Mesenchymal stem cell (in vitro differentiated cells and primary cell): ENCODE measurements around the gene DCPS.

Experiments
- DNase-seq: peaks from one replicate; pipeline ENCODE4 v3.0.0-alpha.2; 2013
- H2AFZ ChIP-seq: one replicate; pipeline ENCODE4 v1.6.1; 2013; ENCODE audit warnings: low read depth, mild to moderate bottlenecking, control low read depth, inconsistent platforms, low read length, moderate library complexity
- H2AK5ac ChIP-seq: 2 replicates; pipeline ENCODE4 v1.6.1; 2013; ENCODE audit warnings: low read length, moderate library complexity, mild to moderate bottlenecking, inconsistent platforms; ENCODE audit not compliant: severe bottlenecking
- H2BK120ac ChIP-seq: one replicate; pipeline ENCODE4 v1.6.1; 2013; ENCODE audit warnings: low read depth, mild to moderate bottlenecking, inconsistent platforms, low read length, moderate library complexity
- H2BK12ac ChIP-seq, 2 experiments: one replicate each; pipeline ENCODE4 v1.6.1; 2013; ENCODE audit warnings: inconsistent platforms in 2 of 2, low read length in 2 of 2, mild to moderate bottlenecking in 2 of 2, moderate library complexity in 2 of 2, control low read depth in 1 of 2
- H2BK15ac ChIP-seq: one replicate; pipeline ENCODE4 v1.6.1; 2013; ENCODE audit warnings: mild to moderate bottlenecking, low read depth, inconsistent platforms; ENCODE audit not compliant: poor library complexity, severe bottlenecking
- H2BK5ac ChIP-seq: 2 replicates; pipeline ENCODE4 v1.6.1; 2013; ENCODE audit warnings: low read depth, mild to moderate bottlenecking, low read length, control low read depth, inconsistent platforms; ENCODE audit not compliant: poor library complexity, severe bottlenecking
- H3K14ac ChIP-seq, 2 experiments: one replicate each; pipeline ENCODE4 v1.6.1; 2013; ENCODE audit warnings: inconsistent platforms in 2 of 2, low read length in 2 of 2, control low read depth in 1 of 2, mild to moderate bottlenecking in 1 of 2, moderate library complexity in 1 of 2
- H3K18ac ChIP-seq, 2 experiments: one replicate each; pipeline ENCODE4 v1.6.1; 2013; ENCODE audit warnings: inconsistent platforms in 2 of 2, low read length in 2 of 2, control low read depth in 1 of 2, low read depth in 1 of 2, mild to moderate bottlenecking in 1 of 2
- H3K23ac ChIP-seq, 2 experiments: one replicate each; pipeline ENCODE4 v1.6.1; 2013; ENCODE audit warnings: inconsistent platforms in 2 of 2, low read length in 2 of 2, mild to moderate bottlenecking in 2 of 2, moderate library complexity in 2 of 2, control low read depth in 1 of 2
- H3K27ac ChIP-seq: 2 replicates; pipeline ENCODE4 v1.5.1; 2013; ENCODE audit warnings: mild to moderate bottlenecking, moderate library complexity, low read length, control low read depth, inconsistent platforms; ENCODE audit not compliant: poor library complexity, severe bottlenecking
- H3K27me3 ChIP-seq, 2 experiments: 2 replicates each; pipeline versions ENCODE4 v1.6.1 to v1.7.0; 2013; ENCODE audit warnings: low read length in 2 of 2, mild to moderate bottlenecking in 2 of 2, moderate library complexity in 2 of 2, control low read depth in 1 of 2, inconsistent platforms in 1 of 2; ENCODE audit not compliant: control insufficient read depth in 1 of 2, insufficient read depth in 1 of 2
- H3K36me3 ChIP-seq, 2 experiments: 2 replicates each; pipeline versions ENCODE4 v1.6.1 to v1.7.0; 2013; ENCODE audit warnings: low read length in 2 of 2, control low read depth in 1 of 2, inconsistent platforms in 1 of 2, low read depth in 1 of 2, mild to moderate bottlenecking in 1 of 2; ENCODE audit not compliant: insufficient read depth in 2 of 2, control insufficient read depth in 1 of 2
- H3K4ac ChIP-seq, 2 experiments: one replicate each; pipeline ENCODE4 v1.6.1; 2013; ENCODE audit warnings: inconsistent platforms in 2 of 2, low read length in 2 of 2, mild to moderate bottlenecking in 2 of 2, moderate library complexity in 2 of 2, control low read depth in 1 of 2, low read depth in 1 of 2
- H3K4me1 ChIP-seq: 2 replicates; pipeline ENCODE4 v1.6.1; 2013; ENCODE audit warnings: low read depth, low read length, control low read depth; ENCODE audit not compliant: control insufficient read depth, insufficient read depth
- H3K4me2 ChIP-seq: 2 replicates; pipeline ENCODE4 v1.6.1; 2013; ENCODE audit warnings: low read length, mild to moderate bottlenecking, inconsistent platforms; ENCODE audit not compliant: poor library complexity, severe bottlenecking
- H3K4me3 ChIP-seq, 2 experiments: 2 replicates each; pipeline versions ENCODE4 v1.5.1 to v1.7.0; 2013; ENCODE audit warnings: low read length in 2 of 2, mild to moderate bottlenecking in 2 of 2, control low read depth in 1 of 2, low read depth in 1 of 2; ENCODE audit not compliant: insufficient read depth in 1 of 2
- H3K79me1 ChIP-seq: replicated peaks from 2 replicates; pipeline ENCODE4 v1.6.1; 2013; ENCODE audit warnings: mild to moderate bottlenecking, control low read depth, low read length, inconsistent platforms; ENCODE audit not compliant: poor library complexity, severe bottlenecking
- H3K9ac ChIP-seq: 2 replicates; pipeline ENCODE4 v1.7.0; 2013; ENCODE audit warnings: mild to moderate bottlenecking, low read length, moderate library complexity
- H3K9me3 ChIP-seq: 2 replicates; pipeline ENCODE4 v1.7.0; 2013; ENCODE audit warnings: mild to moderate bottlenecking, low read length; ENCODE audit not compliant: control insufficient read depth
- H4K8ac ChIP-seq: one replicate; pipeline ENCODE4 v1.6.1; 2013; ENCODE audit warnings: inconsistent platforms, mild to moderate bottlenecking, low read length, moderate library complexity
- H4K91ac ChIP-seq: one replicate; pipeline ENCODE4 v1.6.1; 2013; ENCODE audit warnings: mild to moderate bottlenecking, low read length, inconsistent platforms
- WGBS: methylation state at CpG from one replicate; pipeline ENCODE4 v1.1.7; 2013; ENCODE audit warnings: mixed read lengths; 5-methylcytosine and 5-hydroxymethylcytosine counted together

DCPS gene

DNA sequence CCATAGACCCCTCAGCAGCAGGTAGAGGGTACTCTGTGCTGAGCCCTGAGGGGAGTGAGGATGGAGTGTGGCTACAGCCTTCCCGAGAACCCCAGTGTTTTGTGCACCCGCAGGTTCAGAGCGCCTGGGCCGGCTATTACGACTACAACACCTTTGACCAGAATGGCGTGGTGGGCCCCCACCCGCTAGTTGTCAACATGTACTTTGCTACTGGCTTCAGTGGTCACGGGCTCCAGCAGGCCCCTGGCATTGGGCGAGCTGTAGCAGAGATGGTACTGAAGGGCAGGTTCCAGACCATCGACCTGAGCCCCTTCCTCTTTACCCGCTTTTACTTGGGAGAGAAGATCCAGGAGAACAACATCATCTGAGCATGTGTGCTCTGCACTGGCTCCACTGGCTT lies 26.5 kb upstream of the DCPS start:
- H3K36me3 ChIP-seq: peaks cover 42 to 66% of the 10 kb centered on the region in 2 experiments
- H3K4me3 ChIP-seq: no peak overlapping the region
- no peak overlapping the region for H3K4me2 ChIP-seq
- DNase-seq: no peak
- peaks cover 9% of the 10 kb centered on the region for H3K79me1 ChIP-seq
- peaks cover 4% of the 10 kb centered on the region for H3K4me1 ChIP-seq
- no peak overlapping the region for H4K91ac ChIP-seq
- no peak overlapping the region for H2BK12ac ChIP-seq
- no peaks in the 10 kb centered on the region for H3K9me3 ChIP-seq
- no peak overlapping the region for H3K23ac ChIP-seq
- H2AFZ ChIP-seq: no peak overlapping the region
- no peak overlapping the region for H4K8ac ChIP-seq
- no peak overlapping the region for H2BK15ac ChIP-seq
- no peak overlapping the region for H3K9ac ChIP-seq
- H3K27me3 ChIP-seq: no peaks in the 10 kb centered on the region
- no peak overlapping the region for H2BK5ac ChIP-seq
- no peak overlapping the region for H3K18ac ChIP-seq
- 96% methylated on average over 11 of the region's 11 CpGs for WGBS
- H3K14ac ChIP-seq: no peak overlapping the region
- H3K4ac ChIP-seq: no peak overlapping the region
- H2AK5ac ChIP-seq: no peak overlapping the region
- H3K27ac ChIP-seq: no peak overlapping the region
- no peak overlapping the region for H2BK120ac ChIP-seq

DNA sequence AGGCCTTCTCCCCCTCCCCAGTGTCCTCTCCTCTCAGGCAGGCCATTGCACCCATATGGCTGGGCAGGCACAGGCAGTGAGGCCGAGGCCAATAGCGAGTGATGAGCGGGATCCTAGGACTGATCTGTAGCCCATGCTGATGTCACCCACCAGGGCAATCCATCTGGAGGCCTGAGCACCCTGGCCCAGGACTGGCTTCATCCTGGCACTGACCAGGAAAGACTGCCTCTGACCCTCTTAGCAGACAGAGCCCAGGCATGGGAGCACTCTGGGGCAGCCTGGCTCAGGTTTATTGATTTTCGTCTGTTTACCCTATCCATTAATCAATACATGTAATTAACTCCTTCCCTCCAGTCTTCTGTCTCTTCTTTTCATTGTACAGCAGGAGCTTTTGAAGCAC lies 26.1 kb upstream of the DCPS start:
- H3K9me3 ChIP-seq: no peaks in the 10 kb centered on the region
- H2BK5ac ChIP-seq: no peak overlapping the region
- no peak overlapping the region for H2BK12ac ChIP-seq
- no peaks in the 10 kb centered on the region for H3K27me3 ChIP-seq
- peaks cover 9% of the 10 kb centered on the region for H3K79me1 ChIP-seq
- H2AFZ ChIP-seq: no peak overlapping the region
- H3K4me1 ChIP-seq: peaks cover 4% of the 10 kb centered on the region
- H3K4ac ChIP-seq: no peak overlapping the region
- no peak overlapping the region for H3K23ac ChIP-seq
- H3K18ac ChIP-seq: no peak overlapping the region
- H4K91ac ChIP-seq: no peak overlapping the region
- H4K8ac ChIP-seq: no peak overlapping the region
- H3K4me2 ChIP-seq: no peak overlapping the region
- H3K14ac ChIP-seq: no peak overlapping the region
- H3K4me3 ChIP-seq: no peak overlapping the region
- no peak overlapping the region for H2BK120ac ChIP-seq
- H3K36me3 ChIP-seq: peaks cover 42 to 62% of the 10 kb centered on the region in 2 experiments
- no peak overlapping the region for H2BK15ac ChIP-seq
- over 99% methylated on average over 4 of the region's 4 CpGs for WGBS
- no peak overlapping the region for H3K27ac ChIP-seq
- H3K9ac ChIP-seq: no peak overlapping the region
- H2AK5ac ChIP-seq: no peak overlapping the region
- no peak for DNase-seq

DNA sequence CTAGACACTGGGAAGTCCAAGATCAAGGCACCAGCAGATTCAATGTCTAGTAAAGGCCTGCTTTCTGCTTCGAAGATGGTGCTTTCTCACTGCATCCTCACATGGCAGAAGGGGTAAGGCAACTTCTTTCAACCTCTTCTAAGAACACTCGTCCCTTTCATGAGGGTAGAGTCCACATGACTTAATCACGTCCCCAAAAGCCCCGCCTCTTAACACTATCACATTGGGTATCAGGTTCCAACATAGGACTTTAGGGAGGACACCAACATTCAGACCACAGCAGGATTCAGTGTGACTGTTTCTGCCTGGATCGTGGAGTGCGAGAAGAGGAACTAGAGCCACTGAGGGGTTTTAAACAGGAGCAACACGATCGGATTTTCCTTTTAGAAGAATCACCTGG lies 24.7 kb upstream of the DCPS start:
- H4K91ac ChIP-seq: no peak overlapping the region
- WGBS: 92% methylated on average over 8 of the region's 8 CpGs
- no peak overlapping the region for H3K18ac ChIP-seq
- no peak overlapping the region for H3K23ac ChIP-seq
- H3K14ac ChIP-seq: no peak overlapping the region
- no peak for DNase-seq
- H3K9ac ChIP-seq: no peak overlapping the region
- peaks cover 4% of the 10 kb centered on the region for H3K79me1 ChIP-seq
- no peak overlapping the region for H2BK5ac ChIP-seq
- peaks cover 32 to 48% of the 10 kb centered on the region in 2 experiments for H3K36me3 ChIP-seq
- no peak overlapping the region for H2AFZ ChIP-seq
- no peak overlapping the region for H2AK5ac ChIP-seq
- H2BK15ac ChIP-seq: no peak overlapping the region
- no peak overlapping the region for H3K27ac ChIP-seq
- no peak overlapping the region for H2BK12ac ChIP-seq
- H4K8ac ChIP-seq: no peak overlapping the region
- no peak overlapping the region for H3K4ac ChIP-seq
- H3K4me2 ChIP-seq: no peak overlapping the region
- H2BK120ac ChIP-seq: no peak overlapping the region
- H3K27me3 ChIP-seq: no peaks in the 10 kb centered on the region
- peaks cover 10% of the 10 kb centered on the region for H3K4me1 ChIP-seq
- no peaks in the 10 kb centered on the region for H3K9me3 ChIP-seq
- H3K4me3 ChIP-seq: no peak overlapping the region

DNA sequence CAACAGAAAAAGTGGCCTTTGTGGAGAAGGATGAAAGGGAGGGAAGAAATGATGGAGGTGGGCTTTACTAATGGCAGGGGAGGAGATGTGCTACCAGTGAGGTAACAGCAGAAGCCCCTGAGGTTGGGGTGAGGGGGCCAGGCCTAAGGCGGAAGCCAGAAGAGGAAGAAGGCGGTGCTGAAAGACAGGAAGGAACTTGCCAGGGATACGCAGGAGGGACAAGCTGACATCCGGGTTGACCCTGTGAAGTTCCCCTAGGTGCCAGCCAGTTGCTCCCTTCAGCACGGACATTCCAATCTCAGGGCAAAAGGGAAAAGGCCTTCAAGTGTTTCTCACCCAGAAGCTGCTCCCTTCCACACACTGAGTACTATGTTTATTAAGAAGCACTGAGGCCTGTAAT lies 23.3 kb upstream of the DCPS start:
- 92% methylated on average over 5 of the region's 5 CpGs for WGBS
- Histone ChIP-seq H2AK5ac (no peak overlapping the region), H3K23ac (no peak overlapping the region), H3K14ac (no peak overlapping the region), H3K18ac (no peak overlapping the region), H3K4me1 (peaks cover 14% of the 10 kb centered on the region), H4K91ac (no peak overlapping the region), H3K4ac (no peak overlapping the region), H3K4me2 (no peak overlapping the region), H4K8ac (no peak overlapping the region), H3K36me3 (peaks cover 20 to 35% of the 10 kb centered on the region in 2 experiments), H3K9ac (no peak overlapping the region), H3K9me3 (no peaks in the 10 kb centered on the region), H2BK5ac (no peak overlapping the region), H2BK120ac (no peak overlapping the region), H3K4me3 (no peak overlapping the region), H2AFZ (no peak overlapping the region), H3K79me1 (peaks cover 4% of the 10 kb centered on the region), H2BK15ac (no peak overlapping the region), H3K27ac (no peak overlapping the region), H3K27me3 (no peaks in the 10 kb centered on the region), H2BK12ac (no peak overlapping the region)
- no peak for DNase-seq
